ENCODE data around the gene MSI1. TPM values are rescaled to one million over a fixed set of nuclear protein-coding genes. Genes with fewer than 3 reads are reported as not detected.

MSI1 gene
- total and polyA plus RNA-seq, 10 of the 15 experiments (the other 5 are each of a cell fraction or from before 2014, with no cell fraction given): 0.04 TPM; not detected in 9

- TF ChIP-seq PML (IDR thresholded peaks at IDR 0.05; ENCODE audit: low read length): peak; percentile 100
- peak; percentile 58 for TF ChIP-seq TBL1XR1 (IDR thresholded peaks at IDR 0.05; ENCODE audit: low read depth, low read length)
- TF ChIP-seq JUNB (IDR thresholded peaks at IDR 0.05): peak; percentile 67
- no peak for TF ChIP-seq CUX1 (IDR thresholded peaks at IDR 0.05; ENCODE audit: insufficient replicate concordance, low read depth, low read length)
- no peak for TF ChIP-seq RBBP5 (conservative IDR thresholded peaks at IDR 0.05)
- peak; percentile 46; the same call in 1 of the 2 replicates for TF ChIP-seq IKZF1 (conservative IDR thresholded peaks at IDR 0.05)
- peak; percentile 76; the same call in 1 of the 2 replicates for TF ChIP-seq ZSCAN29 (IDR thresholded peaks at IDR 0.05)
- peak; percentile 95 for TF ChIP-seq CBX5 (IDR thresholded peaks at IDR 0.05; ENCODE audit: low read depth)
- no peak for TF ChIP-seq NFYA (IDR thresholded peaks at IDR 0.05; ENCODE audit: borderline replicate concordance, low read depth, low read length)
- TF ChIP-seq ATF2 (IDR thresholded peaks at IDR 0.05; ENCODE audit: low read length): peak; percentile 100
- TF ChIP-seq ATF3 (IDR thresholded peaks at IDR 0.05; ENCODE audit: borderline replicate concordance, extremely low read depth, low read depth, low read length): no peak
- TF ChIP-seq TCF7 (IDR thresholded peaks at IDR 0.05; ENCODE audit: borderline replicate concordance): peak; percentile 84
- no peak for TF ChIP-seq E2F4 (IDR thresholded peaks at IDR 0.05; ENCODE audit: low read depth, low read length)
- peak; percentile 100 for TF ChIP-seq MTA3 (IDR thresholded peaks at IDR 0.05; ENCODE audit: borderline replicate concordance, low read length)
- TF ChIP-seq PKNOX1 (IDR thresholded peaks at IDR 0.05): peak; percentile 45
- peak; percentile 55 for TF ChIP-seq HCFC1 (IDR thresholded peaks at IDR 0.05; ENCODE audit: low read length)
- TF ChIP-seq ZBTB4 (CRISPR knock-in tag; IDR thresholded peaks at IDR 0.05): peak; percentile 95
Observed at GRCh38 chr12:120292661-120293531, 76.1 kb downstream of the MSI1 start, which contains the start of gene RNU4-1 (continued).

Data from GM12878 (cell line).